ENCODE measurements around the gene SERPINB1. TPM values are rescaled to one million over a fixed set of nuclear protein-coding genes. Genes with fewer than 3 reads are reported as not detected.

The SERPINB1 gene
- total and polyA plus RNA-seq, 12 donors, result 16.3 to 73.7 (median 21.2) TPM

GRCh38 chr6:2783188-2783963 lies 58.3 kb downstream of the SERPINB1 start:
- intact Hi-C loops (cut with DNase I), result loop anchor here in 3 of 10 donors (10.0 kb wide), 2 partner anchors 131 to 151 kb away; no protein-coding TSS in a partner anchor
- ATAC-seq, result peak in 1 of 8 donors; percentile 27
- no peaks in the 10 kb centered on the region for H3K27me3 ChIP-seq

GRCh38 chr6:2782825-2783187 lies 58.9 kb downstream of the SERPINB1 start:
- no peak for DNase-seq
- Histone ChIP-seq H3K9me3 (no peaks in the 10 kb centered on the region), H3K36me3 (peaks cover 0 to 95% (median 35%) of the 10 kb centered on the region in 9 donors), H3K4me3 (no peak overlapping the region), H3K27ac (no peak overlapping the region), H3K4me1 (peaks cover 0 to 37% (median 18%) of the 10 kb centered on the region in 9 donors), H3K27me3 (no peaks in the 10 kb centered on the region)
- 78 to 85% methylated on average over 10 of the region's 10 CpGs for WGBS, 2 donors
- intact Hi-C loops (cut with DNase I), result loop anchor here in 3 of 10 donors (10.0 kb wide), 2 partner anchors 132 to 152 kb away; no protein-coding TSS in a partner anchor
- no peak for ATAC-seq
- no peak for TF ChIP-seq CTCF (IDR thresholded peaks at IDR 0.05)

More at GRCh38 chr6:2783188-2783963, 58.3 kb downstream of the SERPINB1 start:
- WGBS, 2 donors, result 66 to 69% methylated on average over 18 to 19 of the region's 19 CpGs
- Histone ChIP-seq H3K4me3 (no peak overlapping the region), H3K36me3 (peaks cover 0 to 99% (median 37%) of the 10 kb centered on the region in 9 donors), H3K4me1 (peaks cover 0 to 34% (median 18%) of the 10 kb centered on the region in 9 donors), H3K9me3 (no peaks in the 10 kb centered on the region), H3K27ac (no peak overlapping the region)
- no peak for TF ChIP-seq CTCF (IDR thresholded peaks at IDR 0.05)
- DNase-seq, result no peak

- peaks cover 0 to 90% (median 33%) of the 10 kb centered on the region in 9 donors for H3K36me3 ChIP-seq
- ATAC-seq, result no peak
- WGBS, 2 donors, result 91 to 93% methylated on average over 9 of the region's 9 CpGs
These were observed 59.3 kb downstream of the SERPINB1 start for GRCh38 chr6:2782356-2782708.

More at GRCh38 chr6:2782356-2782708, 59.3 kb downstream of the SERPINB1 start:
- intact Hi-C loops (cut with DNase I), result loop anchor here in 3 of 10 donors (10.0 kb wide), 2 partner anchors 132 to 152 kb away; no protein-coding TSS in a partner anchor
- Histone ChIP-seq H3K4me3 (no peak overlapping the region), H3K27ac (no peak overlapping the region), H3K9me3 (no peaks in the 10 kb centered on the region), H3K4me1 (peaks cover 0 to 41% (median 18%) of the 10 kb centered on the region in 9 donors), H3K27me3 (no peaks in the 10 kb centered on the region)
- DNase-seq, result no peak
- no peak for TF ChIP-seq CTCF (IDR thresholded peaks at IDR 0.05)

Small RNAs within 50 kb of the gene (microRNA-seq; reads per million reads assigned to microRNA genes)
- gene MIR4645, result 0 to 2.6 reads per million in 2 donors

Other genes starting within 250 kb of the SERPINB1 start
- gene MYLK4, start 90.9 kb downstream of the SERPINB1 start, total RNA-seq, result 1 to 10 TPM in 4 of 10 donors, under 1 TPM in 6; 0.42 to 2.5 (median 0.98) TPM
- under 1 TPM; 0.13 to 0.88 TPM for gene MYLK4, start 90.9 kb downstream of the SERPINB1 start, polyA plus RNA-seq
- gene WRNIP1, start 76.5 kb downstream of the SERPINB1 start, total RNA-seq, result 10 to 100 TPM; 29.7 to 41.7 (median 35.4) TPM
- 10 to 100 TPM; 35.8 to 44.9 TPM for gene WRNIP1, start 76.5 kb downstream of the SERPINB1 start, polyA plus RNA-seq
- 10 to 100 TPM in 1 of 10 donors, 1 to 10 TPM in 9; 3.6 to 10.9 (median 4.8) TPM for gene SERPINB9, start 61.4 kb upstream of the SERPINB1 start, total RNA-seq
- 1 to 10 TPM; 2.2 to 3.8 TPM for gene SERPINB9, start 61.4 kb upstream of the SERPINB1 start, polyA plus RNA-seq
- 100 to 1,000 TPM; 163 to 261 (median 183) TPM for gene SERPINB6, start 129.7 kb upstream of the SERPINB1 start, total RNA-seq
- 100 to 1,000 TPM; 138 to 153 TPM for gene SERPINB6, start 129.7 kb upstream of the SERPINB1 start, polyA plus RNA-seq
- gene NQO2, start 158.0 kb upstream of the SERPINB1 start, total RNA-seq, result 10 to 100 TPM; 29.5 to 88.4 (median 48.2) TPM
- gene NQO2, start 158.0 kb upstream of the SERPINB1 start, polyA plus RNA-seq, result 100 to 1,000 TPM in 1 of 2 donors, 10 to 100 TPM in 1; 52.3 to 107 TPM
- 10 to 100 TPM in 2 of 10 donors, 1 to 10 TPM in 8; 5.1 to 12.2 (median 6.4) TPM for gene RIPK1, start 226.6 kb upstream of the SERPINB1 start, total RNA-seq
- 10 to 100 TPM in 1 of 2 donors, 1 to 10 TPM in 1; 6.1 to 12.9 TPM for gene RIPK1, start 226.6 kb upstream of the SERPINB1 start, polyA plus RNA-seq